K562 (cell line): ENCODE data around the gene DYNLT2. TPM values are rescaled to one million over a fixed set of nuclear protein-coding genes. Genes with fewer than 3 reads are reported as not detected.

ENCODE experiments used
- CHD1 ChIP-seq: fragments of 200-600 bp; sonication (generic); IDR thresholded peaks from one replicate; pipeline ENCODE4 v1.6.1; 2012; ENCODE audit warnings: mild to moderate bottlenecking, moderate library complexity, low read length, inconsistent platforms
- CREB1 ChIP-seq, 2 experiments: sonication (generic) in 1 of 2; formaldehyde crosslinking in 1 of 2; IDR thresholded peaks; 2 replicates each; pipeline versions ENCODE4 v1.6.1 to v1.8.0; 2012 to 2022; ENCODE audit warnings: inconsistent platforms in 1 of 2, mild to moderate bottlenecking in 1 of 2, missing genetic modification reagents in 1 of 2, moderate library complexity in 1 of 2
- DDX20 ChIP-seq: fragments of 450-650 bp; IDR thresholded peaks from 2 replicates; pipeline ENCODE4 v1.6.1; 2016; ENCODE audit warnings: missing genetic modification characterization, low read depth, mild to moderate bottlenecking, missing compliant biosample characterization, moderate library complexity
- FOXA1 ChIP-seq: fragments of 450-650 bp; IDR thresholded peaks from 2 replicates; pipeline ENCODE4 v1.6.1; 2016; ENCODE audit warnings: mild to moderate bottlenecking, borderline replicate concordance
- HCFC1 ChIP-seq: IDR thresholded peaks from 2 replicates; pipeline ENCODE4 v1.6.1; 2012; ENCODE audit warnings: low read depth, low read length, improper control_type of control experiment
- HNRNPH1 ChIP-seq: fragments of 200-400 bp; formaldehyde crosslinking; optimal IDR thresholded peaks from 2 replicates; pipeline ENCODE3; 2017; ENCODE audit warnings: low read depth, mild to moderate bottlenecking, low read length, moderate library complexity
- KDM5B ChIP-seq: fragments of 200-600 bp; sonication (generic); IDR thresholded peaks from 2 replicates; pipeline ENCODE4 v1.6.1; 2012; ENCODE audit warnings: low read depth, mild to moderate bottlenecking, moderate library complexity, low read length, control low read depth, inconsistent platforms; ENCODE audit not compliant: insufficient replicate concordance
- NCOA1 ChIP-seq: fragments of 450-650 bp; IDR thresholded peaks from 2 replicates; pipeline ENCODE4 v1.6.1; 2016; ENCODE audit warnings: low read depth
- THRAP3 ChIP-seq: fragments of 450-650 bp; IDR thresholded peaks from 2 replicates; pipeline ENCODE4 v1.6.1; 2016; ENCODE audit warnings: mild to moderate bottlenecking, inconsistent platforms, borderline replicate concordance
- ZC3H11A ChIP-seq: IDR thresholded peaks from 2 replicates; pipeline ENCODE4 v1.6.1; 2012; ENCODE audit warnings: low read depth, low read length, improper control_type of control experiment
- ZNF146 ChIP-seq: IDR thresholded peaks from one replicate; pipeline ENCODE4 v1.6.1; 2018; ENCODE audit warnings: missing compliant biosample characterization; ENCODE audit not compliant: unreplicated experiment
- ZNF212 ChIP-seq: fragments of 450-650 bp; formaldehyde crosslinking; IDR thresholded peaks from 2 replicates; pipeline ENCODE4 v1.4.0; 2020; ENCODE audit warnings: mild to moderate bottlenecking
- polyA plus RNA-seq, 8 experiments: library from polyadenylated mRNA; depleted of rRNA in 4 of 8; stranded (reverse) in 5 of 8; unstranded in 3 of 8; fragments of >200 nt; fragmentation: Nextera tagmentation in 2 of 8; fragmentation: Illumina TruSeq in 1 of 8; extraction: Ambion mirVana in 2 of 8; extraction: Trizol in 1 of 8; gene quantifications; 2 replicates each; pipeline versions ENCODE4 v1.2.1 to v1.2.3, GENCODE V29; 2011 to 2014; ENCODE audit warnings: inconsistent platforms in 1 of 8, missing spikeins in 1 of 8
- total RNA-seq, 7 experiments: library from RNA; depleted of rRNA in 6 of 7; stranded (reverse); fragments of >200 nt in 6 of 7; fragmentation: Illumina TruSeq in 2 of 7; extraction: Trizol in 2 of 7; gene quantifications; 2 replicates each; pipeline versions ENCODE4 v1.2.1 to v1.2.3, GENCODE V29; 2011 to 2021; ENCODE audit warnings: low replicate concordance in 1 of 7
- TF ChIP-seq, protein P1 (sequence below): fragments of 250-450 bp; sonication (Bioruptor Pico); IDR thresholded peaks from 2 replicates; pipeline ENCODE4 v1.9.0; 2021; ENCODE audit warnings: mild to moderate bottlenecking
- TF ChIP-seq, protein P2 (sequence below): fragments of 200-400 bp; formaldehyde crosslinking; IDR thresholded peaks from 2 replicates; pipeline ENCODE4 v1.6.1; 2017; ENCODE audit warnings: mild to moderate bottlenecking, low read depth, low read length, moderate library complexity
- TF ChIP-seq, protein P3 (sequence below), 2 experiments: fragments of 450-650 bp; IDR thresholded peaks; 2 replicates each; pipeline ENCODE4 v1.6.1; 2016; ENCODE audit warnings: mild to moderate bottlenecking in 2 of 2, borderline replicate concordance in 1 of 2, low read depth in 1 of 2, moderate library complexity in 1 of 2

The DYNLT2 gene
- total and polyA plus RNA-seq, 9 of the 15 experiments (the other 6 are each of a cell fraction or from before 2014, with no cell fraction given) = 2.0 to 12.8 (median 6.3) TPM

DNA sequence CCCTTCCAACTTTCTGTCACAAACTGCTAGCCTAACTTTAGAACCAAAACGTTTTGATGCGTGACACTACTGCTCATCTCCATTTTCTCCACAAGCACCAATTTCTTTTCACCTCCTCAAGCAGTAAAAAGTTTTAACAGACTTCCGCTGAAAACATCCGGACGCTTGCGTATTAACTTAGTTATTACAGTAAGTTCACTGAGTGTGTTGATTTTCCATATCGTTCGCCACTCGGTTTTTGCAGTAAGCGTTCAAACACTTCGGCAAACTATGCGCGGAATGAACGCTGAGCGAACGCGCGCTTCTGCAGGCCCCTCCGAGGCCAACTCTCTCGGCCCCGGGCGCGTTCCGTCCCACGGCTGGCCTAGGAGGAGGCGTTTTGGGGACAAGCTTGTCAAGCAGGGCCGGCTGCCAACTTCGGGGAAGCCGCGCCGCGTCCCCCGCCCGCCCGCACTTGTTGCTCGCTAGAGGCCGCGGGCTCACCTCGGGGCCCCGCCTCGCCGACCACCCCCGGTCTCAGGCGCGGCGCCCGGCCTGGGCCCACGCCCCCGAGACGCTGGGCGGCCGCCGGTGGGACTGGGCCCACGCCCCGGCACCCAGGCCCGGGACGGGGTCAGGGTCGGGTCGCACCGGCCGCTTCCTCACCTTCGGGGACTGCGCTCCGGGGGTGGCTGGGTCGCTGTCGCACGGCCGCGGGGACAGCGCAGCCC is 28.0 kb downstream of the DYNLT2 start (continued):
- TF ChIP-seq DDX20 (tag) (no peak), ZC3H11A (no peak), NCOA1 (no peak), HNRNPH1 (no peak), HCFC1 (no peak), THRAP3 (no peak), KDM5B (peak; percentile 46), CREB1 (IDR thresholded peaks at IDR 0.05) (no peak), CREB1 (CRISPR knock-in tag; IDR thresholded peaks at IDR 0.05) (no peak; the same call in 1 of the 2 replicates), ZNF212 (no peak), FOXA1 (no peak), CHD1 (peak; percentile 88), ZNF146 (no peak)
- TF ChIP-seq, protein P1, sequence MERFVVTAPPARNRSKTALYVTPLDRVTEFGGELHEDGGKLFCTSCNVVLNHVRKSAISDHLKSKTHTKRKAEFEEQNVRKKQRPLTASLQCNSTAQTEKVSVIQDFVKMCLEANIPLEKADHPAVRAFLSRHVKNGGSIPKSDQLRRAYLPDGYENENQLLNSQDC = no peak
- TF ChIP-seq, protein P2, sequence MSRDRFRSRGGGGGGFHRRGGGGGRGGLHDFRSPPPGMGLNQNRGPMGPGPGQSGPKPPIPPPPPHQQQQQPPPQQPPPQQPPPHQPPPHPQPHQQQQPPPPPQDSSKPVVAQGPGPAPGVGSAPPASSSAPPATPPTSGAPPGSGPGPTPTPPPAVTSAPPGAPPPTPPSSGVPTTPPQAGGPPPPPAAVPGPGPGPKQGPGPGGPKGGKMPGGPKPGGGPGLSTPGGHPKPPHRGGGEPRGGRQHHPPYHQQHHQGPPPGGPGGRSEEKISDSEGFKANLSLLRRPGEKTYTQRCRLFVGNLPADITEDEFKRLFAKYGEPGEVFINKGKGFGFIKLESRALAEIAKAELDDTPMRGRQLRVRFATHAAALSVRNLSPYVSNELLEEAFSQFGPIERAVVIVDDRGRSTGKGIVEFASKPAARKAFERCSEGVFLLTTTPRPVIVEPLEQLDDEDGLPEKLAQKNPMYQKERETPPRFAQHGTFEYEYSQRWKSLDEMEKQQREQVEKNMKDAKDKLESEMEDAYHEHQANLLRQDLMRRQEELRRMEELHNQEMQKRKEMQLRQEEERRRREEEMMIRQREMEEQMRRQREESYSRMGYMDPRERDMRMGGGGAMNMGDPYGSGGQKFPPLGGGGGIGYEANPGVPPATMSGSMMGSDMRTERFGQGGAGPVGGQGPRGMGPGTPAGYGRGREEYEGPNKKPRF = no peak
- TF ChIP-seq, protein P3, sequence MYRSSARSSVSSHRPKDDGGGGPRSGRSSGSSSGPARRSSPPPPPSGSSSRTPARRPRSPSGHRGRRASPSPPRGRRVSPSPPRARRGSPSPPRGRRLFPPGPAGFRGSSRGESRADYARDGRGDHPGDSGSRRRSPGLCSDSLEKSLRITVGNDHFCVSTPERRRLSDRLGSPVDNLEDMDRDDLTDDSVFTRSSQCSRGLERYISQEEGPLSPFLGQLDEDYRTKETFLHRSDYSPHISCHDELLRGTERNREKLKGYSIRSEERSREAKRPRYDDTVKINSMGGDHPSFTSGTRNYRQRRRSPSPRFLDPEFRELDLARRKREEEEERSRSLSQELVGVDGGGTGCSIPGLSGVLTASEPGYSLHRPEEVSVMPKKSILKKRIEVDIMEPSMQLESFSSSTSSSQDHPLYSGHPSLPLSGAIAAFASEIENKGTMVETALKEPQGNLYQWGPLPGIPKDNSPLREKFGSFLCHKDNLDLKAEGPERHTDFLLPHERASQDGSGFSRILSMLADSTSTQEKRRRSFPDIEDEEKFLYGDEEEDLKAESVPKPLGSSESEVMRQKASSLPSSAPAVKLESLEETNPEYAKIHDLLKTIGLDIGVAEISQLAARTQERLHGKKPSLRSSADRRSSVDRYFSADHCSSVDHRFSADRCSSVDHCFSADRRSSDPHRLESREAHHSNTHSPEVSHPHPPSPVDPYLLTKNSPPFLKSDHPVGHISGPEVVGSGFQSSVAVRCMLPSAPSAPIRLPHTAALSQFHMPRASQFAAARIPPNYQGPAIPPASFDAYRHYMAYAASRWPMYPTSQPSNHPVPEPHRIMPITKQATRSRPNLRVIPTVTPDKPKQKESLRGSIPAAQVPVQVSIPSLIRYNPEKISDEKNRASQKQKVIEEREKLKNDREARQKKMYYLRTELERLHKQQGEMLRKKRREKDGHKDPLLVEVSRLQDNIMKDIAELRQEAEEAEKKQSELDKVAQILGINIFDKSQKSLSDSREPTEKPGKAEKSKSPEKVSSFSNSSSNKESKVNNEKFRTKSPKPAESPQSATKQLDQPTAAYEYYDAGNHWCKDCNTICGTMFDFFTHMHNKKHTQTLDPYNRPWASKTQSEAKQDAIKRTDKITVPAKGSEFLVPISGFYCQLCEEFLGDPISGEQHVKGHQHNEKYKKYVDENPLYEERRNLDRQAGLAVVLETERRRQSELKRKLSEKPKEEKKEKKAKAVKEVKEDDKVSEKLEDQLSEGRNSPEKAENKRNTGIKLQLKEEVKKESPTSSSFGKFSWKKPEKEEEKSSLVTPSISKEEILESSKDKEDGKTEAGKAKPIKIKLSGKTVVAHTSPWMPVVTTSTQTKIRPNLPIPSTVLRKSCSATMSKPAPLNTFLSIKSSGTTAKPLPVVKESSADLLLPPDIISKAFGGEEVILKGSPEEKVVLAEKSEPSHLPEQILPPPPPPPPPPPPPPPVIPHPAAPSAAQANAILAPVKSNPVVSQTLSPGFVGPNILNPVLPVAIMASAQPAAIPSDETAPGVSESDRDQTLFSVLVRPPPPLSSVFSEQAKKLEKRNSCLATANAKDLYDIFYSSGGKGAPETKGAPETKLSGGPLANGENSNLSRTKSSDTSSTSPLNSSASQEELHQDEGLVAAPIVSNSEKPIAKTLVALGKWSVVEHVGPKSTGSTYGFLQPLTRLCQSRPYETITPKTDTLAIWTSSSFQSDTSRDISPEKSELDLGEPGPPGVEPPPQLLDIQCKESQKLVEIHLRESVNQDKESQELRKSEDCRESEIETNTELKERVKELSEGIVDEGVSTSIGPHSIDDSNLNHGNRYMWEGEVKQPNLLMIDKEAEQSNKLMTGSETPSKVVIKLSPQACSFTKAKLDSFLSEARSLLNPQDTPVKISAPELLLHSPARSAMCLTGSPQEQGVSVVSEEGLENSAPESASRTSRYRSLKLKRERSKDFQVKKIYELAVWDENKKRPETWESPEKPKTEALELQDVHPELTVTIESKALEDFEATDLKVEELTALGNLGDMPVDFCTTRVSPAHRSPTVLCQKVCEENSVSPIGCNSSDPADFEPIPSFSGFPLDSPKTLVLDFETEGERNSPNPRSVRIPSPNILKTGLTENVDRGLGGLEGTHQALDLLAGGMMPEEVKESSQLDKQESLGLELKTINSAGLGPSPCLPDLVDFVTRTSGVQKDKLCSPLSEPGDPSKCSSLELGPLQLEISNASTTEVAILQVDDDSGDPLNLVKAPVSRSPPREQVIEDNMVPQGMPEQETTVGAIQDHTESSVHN (IDR thresholded peaks at IDR 0.05; ENCODE audit: borderline replicate concordance in 1 of 2, low read depth in 1 of 2) = no peak
